B cell (primary cell): ENCODE results near the gene LIN37.

ENCODE experiments used
- CTCF ChIP-seq: fragments of 200-600 bp; IDR thresholded peaks from one replicate; pipeline ENCODE4 v1.8.0; 2022; ENCODE audit warnings: antibody characterized with exemption, mild to moderate bottlenecking
- EZH2 ChIP-seq: IDR thresholded peaks from 2 replicates; pipeline ENCODE4 v1.6.1; 2012; ENCODE audit warnings: borderline replicate concordance, low read depth, mild to moderate bottlenecking, moderate library complexity, low read length; ENCODE audit not compliant: insufficient read depth, poor library complexity, severe bottlenecking

GRCh38 chr19:35796645-35797542 lies 48.5 kb downstream of the LIN37 start:
- TF ChIP-seq EZH2 (no peak), CTCF (no peak)
